HEK293T (cell line): ENCODE results near the gene ERC1.

ENCODE experiments used
- BHLHE40 ChIP-seq: fragments of 450-650 bp; IDR thresholded peaks from 2 replicates; pipeline ENCODE4 v1.6.1; 2016; ENCODE audit warnings: mild to moderate bottlenecking, moderate library complexity, borderline replicate concordance
- FOXK2 ChIP-seq: fragments of 450-650 bp; IDR thresholded peaks from 2 replicates; pipeline ENCODE4 v1.6.1; 2016; ENCODE audit warnings: mild to moderate bottlenecking
- FOXM1 ChIP-seq: fragments of 450-650 bp; IDR thresholded peaks from 2 replicates; pipeline ENCODE4 v1.6.1; 2017; ENCODE audit warnings: mild to moderate bottlenecking, borderline replicate concordance
- SUZ12 ChIP-seq: fragments of 450-650 bp; IDR thresholded peaks from 2 replicates; pipeline ENCODE4 v1.6.1; 2016; ENCODE audit warnings: mild to moderate bottlenecking

DNA sequence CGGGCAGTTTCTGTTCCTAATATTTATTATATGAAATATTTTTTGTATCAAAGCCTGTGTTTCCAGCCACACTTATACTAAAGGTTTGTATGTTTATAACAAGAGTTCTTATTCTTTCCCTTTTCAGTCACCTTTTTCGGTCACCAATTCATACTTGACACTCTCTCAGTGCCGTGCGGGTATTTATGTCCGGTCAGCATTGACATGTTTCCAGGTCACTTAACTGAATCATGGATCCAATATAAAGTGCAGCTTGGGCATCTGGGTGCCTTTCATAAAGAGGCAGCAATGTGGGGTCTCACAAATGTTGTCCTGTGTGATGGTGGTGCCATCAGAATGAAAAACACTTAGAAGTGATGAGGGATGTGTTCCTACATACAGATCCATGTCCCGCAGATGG is 141.3 kb downstream of the ERC1 start:
- TF ChIP-seq BHLHE40: no peak
- TF ChIP-seq FOXK2: no peak
- no peak for TF ChIP-seq FOXM1
- TF ChIP-seq SUZ12: no peak
